Uterus (tissue), 2 donors: ENCODE measurements around the gene KCTD1.

Experiments used
- POLR2A ChIP-seq, 2 donors: fragments of 450-650 bp; IDR thresholded peaks; one replicate each; pipeline ENCODE4 v1.6.1; 2016; ENCODE audit warnings: antibody characterized with exemption in 2 of 2, mild to moderate bottlenecking in 1 of 2, moderate library complexity in 1 of 2
- TF ChIP-seq, protein P1 (sequence below), 4 experiments: fragments of 200-600 bp in 2 of 4; fragments of 450-650 bp in 2 of 4; sonication (generic) in 2 of 4; IDR thresholded peaks; one replicate each; pipeline ENCODE4 v1.5.1; 2016 to 2019; ENCODE audit warnings: antibody characterized with exemption in 4 of 4, mild to moderate bottlenecking in 2 of 4, moderate library complexity in 1 of 4

DNA sequence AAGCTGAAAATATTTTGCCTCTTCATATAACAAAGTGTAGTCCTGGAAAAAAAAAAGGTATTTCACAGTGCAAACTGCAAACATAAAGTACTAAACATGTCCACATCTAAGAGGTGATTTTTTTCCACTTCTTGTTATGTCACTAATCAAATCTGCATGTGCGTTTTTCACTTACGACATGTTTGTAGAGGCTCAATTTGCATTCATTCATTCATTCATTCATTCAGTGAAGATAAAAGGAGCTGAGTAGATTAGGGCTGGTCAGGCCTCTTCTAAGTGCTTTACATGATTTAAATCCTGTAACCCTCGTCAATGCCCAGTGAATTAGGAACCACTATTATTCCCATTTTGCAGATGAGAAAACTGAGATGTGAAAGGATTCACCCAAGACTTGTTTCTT, 88.5 kb downstream of the KCTD1 start:
- TF ChIP-seq, protein P1, sequence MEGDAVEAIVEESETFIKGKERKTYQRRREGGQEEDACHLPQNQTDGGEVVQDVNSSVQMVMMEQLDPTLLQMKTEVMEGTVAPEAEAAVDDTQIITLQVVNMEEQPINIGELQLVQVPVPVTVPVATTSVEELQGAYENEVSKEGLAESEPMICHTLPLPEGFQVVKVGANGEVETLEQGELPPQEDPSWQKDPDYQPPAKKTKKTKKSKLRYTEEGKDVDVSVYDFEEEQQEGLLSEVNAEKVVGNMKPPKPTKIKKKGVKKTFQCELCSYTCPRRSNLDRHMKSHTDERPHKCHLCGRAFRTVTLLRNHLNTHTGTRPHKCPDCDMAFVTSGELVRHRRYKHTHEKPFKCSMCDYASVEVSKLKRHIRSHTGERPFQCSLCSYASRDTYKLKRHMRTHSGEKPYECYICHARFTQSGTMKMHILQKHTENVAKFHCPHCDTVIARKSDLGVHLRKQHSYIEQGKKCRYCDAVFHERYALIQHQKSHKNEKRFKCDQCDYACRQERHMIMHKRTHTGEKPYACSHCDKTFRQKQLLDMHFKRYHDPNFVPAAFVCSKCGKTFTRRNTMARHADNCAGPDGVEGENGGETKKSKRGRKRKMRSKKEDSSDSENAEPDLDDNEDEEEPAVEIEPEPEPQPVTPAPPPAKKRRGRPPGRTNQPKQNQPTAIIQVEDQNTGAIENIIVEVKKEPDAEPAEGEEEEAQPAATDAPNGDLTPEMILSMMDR (IDR thresholded peaks at IDR 0.05), result no peak
- TF ChIP-seq POLR2A (IDR thresholded peaks at IDR 0.05), result no peak
